NCI-H1092 treated with DMSO at 0.1 percent for 48 hours (cell line): ENCODE measurements around the gene AGPAT3.

Source experiments
- DNase-seq: peaks from one replicate; lab custom pipeline; 2025; lab: John Stamatoyannopoulos, UW

Gene AGPAT3

GRCh38 chr21:43923391-43923790 is 58.4 kb downstream of the AGPAT3 start:
- DNase-seq: no peak

GRCh38 chr21:43924421-43925095 is 59.5 kb downstream of the AGPAT3 start:
- DNase-seq: no peak

GRCh38 chr21:43925096-43925481 is 60.1 kb downstream of the AGPAT3 start:
- no peak for DNase-seq

GRCh38 chr21:43925609-43926008 is 60.6 kb downstream of the AGPAT3 start:
- no peak for DNase-seq

- no peak for DNase-seq
Measured at GRCh38 chr21:43926196-43926595, 61.2 kb downstream of the AGPAT3 start.

- DNase-seq: no peak
Measured at GRCh38 chr21:43927591-43928221, 62.7 kb downstream of the AGPAT3 start.

GRCh38 chr21:43928222-43929125 is 63.5 kb downstream of the AGPAT3 start:
- DNase-seq: no peak

- no peak for DNase-seq
Measured at GRCh38 chr21:43929217-43929971, 64.4 kb downstream of the AGPAT3 start.

GRCh38 chr21:43930074-43930847 is 65.2 kb downstream of the AGPAT3 start:
- no peak for DNase-seq

- DNase-seq: no peak
Measured at GRCh38 chr21:43930848-43931375, 65.9 kb downstream of the AGPAT3 start.

GRCh38 chr21:43931489-43931888 is 66.5 kb downstream of the AGPAT3 start:
- no peak for DNase-seq

GRCh38 chr21:43932005-43932404 is 67.0 kb downstream of the AGPAT3 start:
- DNase-seq: no peak

GRCh38 chr21:43933199-43933598 is 68.2 kb downstream of the AGPAT3 start:
- no peak for DNase-seq

GRCh38 chr21:43933680-43934079 is 68.7 kb downstream of the AGPAT3 start:
- DNase-seq: no peak

- no peak for DNase-seq
Measured at GRCh38 chr21:43934116-43934515, 69.1 kb downstream of the AGPAT3 start.

- no peak for DNase-seq
Measured at GRCh38 chr21:43934716-43935705, 70.0 kb downstream of the AGPAT3 start.

GRCh38 chr21:43935711-43936110 is 70.7 kb downstream of the AGPAT3 start:
- DNase-seq: peak; percentile 71

GRCh38 chr21:43936247-43936967 is 71.4 kb downstream of the AGPAT3 start:
- DNase-seq: peak; percentile 71
